GM19463 (cell line): Measurements from ENCODE around the gene MAP4.
"Not testable (repeated sequence)": the region's sequence is repeated elsewhere in the genome, so short reads cannot be mapped to it uniquely, and the experiment has no call there.

Experiments used
- ATAC-seq: cut with Tn5 transposase; IDR thresholded peaks from one replicate; pipeline ENCODE4 v1.9.1; 2021; ENCODE audit warnings: mild to moderate bottlenecking, moderate library complexity; ENCODE audit not compliant: unreplicated experiment

Gene MAP4

GRCh38 chr3:47897954-47898353 lies 118.3 kb downstream of the MAP4 start:
- ATAC-seq, result no peak

- no peak for ATAC-seq
Observed at GRCh38 chr3:47896736-47897135, 119.5 kb downstream of the MAP4 start.

GRCh38 chr3:47895241-47895640 lies 121.0 kb downstream of the MAP4 start:
- ATAC-seq, result no peak

GRCh38 chr3:47892286-47893040 lies 123.8 kb downstream of the MAP4 start:
- ATAC-seq, result no peak

- no peak for ATAC-seq
Observed at GRCh38 chr3:47891613-47892005, 124.6 kb downstream of the MAP4 start.

- no peak for ATAC-seq
Observed at GRCh38 chr3:47890828-47891612, 125.2 kb downstream of the MAP4 start.

- no peak for ATAC-seq
Observed at GRCh38 chr3:47890126-47890827, 125.9 kb downstream of the MAP4 start.

- ATAC-seq, result no peak
Observed at GRCh38 chr3:47888986-47889757, 127.0 kb downstream of the MAP4 start.

GRCh38 chr3:47887991-47888390 lies 128.2 kb downstream of the MAP4 start:
- ATAC-seq, result not testable (repeated sequence)

- no peak for ATAC-seq
Observed at GRCh38 chr3:47885168-47885567, 131.0 kb downstream of the MAP4 start.

- no peak for ATAC-seq
Observed at GRCh38 chr3:47884603-47885002, 131.6 kb downstream of the MAP4 start.

GRCh38 chr3:47882338-47882737 lies 133.9 kb downstream of the MAP4 start:
- no peak for ATAC-seq

- ATAC-seq, result no peak
Observed at GRCh38 chr3:47877719-47878118, 138.5 kb downstream of the MAP4 start.

- ATAC-seq, result no peak
Observed at GRCh38 chr3:47877290-47877689, 138.9 kb downstream of the MAP4 start.

GRCh38 chr3:47874913-47875312 lies 141.3 kb downstream of the MAP4 start:
- ATAC-seq, result no peak

- no peak for ATAC-seq
Observed at GRCh38 chr3:47874438-47874837, 141.8 kb downstream of the MAP4 start.

GRCh38 chr3:47872916-47873315 lies 143.3 kb downstream of the MAP4 start:
- ATAC-seq, result no peak

- no peak for ATAC-seq
Observed at GRCh38 chr3:47871389-47871788, 144.8 kb downstream of the MAP4 start.

GRCh38 chr3:47870702-47871260 lies 145.4 kb downstream of the MAP4 start:
- no peak for ATAC-seq

- ATAC-seq, result no peak
Observed at GRCh38 chr3:47870156-47870555, 146.1 kb downstream of the MAP4 start.

- ATAC-seq, result no peak
Observed at GRCh38 chr3:47868306-47868705, 147.9 kb downstream of the MAP4 start.
